ENCODE data around the gene TMUB1.
"Not testable (repeated sequence)": the region's sequence is repeated elsewhere in the genome, so short reads cannot be mapped to it uniquely, and the experiment has no call there.

GRCh38 chr7:151043449-151043848 is 39.8 kb downstream of the TMUB1 start:
- TF ChIP-seq CTCF (IDR thresholded peaks at IDR 0.05; ENCODE audit: insufficient read depth, low read length, poor library complexity, severe bottlenecking); EZH2phosphoT487 (conservative IDR thresholded peaks at IDR 0.05; ENCODE audit: low read length): not testable (repeated sequence)

Data from SU-DHL-6 (cell line).